CD4-positive, alpha-beta T cell treated with Interleukin-17A for 4 hours (primary cell): ENCODE results near the gene IQCM.

Experiments
- DNase-seq: peaks from one replicate; pipeline ENCODE4 v3.0.0-alpha.2; 2020; ENCODE audit warnings: mixed read lengths

The IQCM gene

GRCh38 chr4:149708513-149709130 lies 107.0 kb downstream of the IQCM start:
- DNase-seq: no peak

GRCh38 chr4:149707862-149708261 lies 107.8 kb downstream of the IQCM start:
- no peak for DNase-seq

DNA sequence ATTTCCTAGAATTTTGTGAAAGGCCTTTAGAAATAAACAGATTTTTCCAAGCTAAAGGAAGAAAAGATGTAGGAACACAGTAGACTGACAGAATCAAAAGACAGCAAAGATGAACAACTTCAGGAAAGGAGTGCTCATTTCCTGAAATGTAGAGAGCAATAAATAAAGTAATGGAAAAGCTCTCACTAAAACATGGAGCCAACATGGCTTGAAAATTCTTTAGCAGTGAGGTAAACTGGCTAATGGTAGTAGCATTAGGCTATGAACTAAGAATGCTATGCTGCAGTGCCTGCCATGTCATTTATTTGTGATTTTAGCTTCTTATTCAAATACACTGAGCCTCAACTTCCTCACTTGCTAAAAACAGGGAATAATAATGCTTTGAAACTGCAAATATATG lies 108.7 kb downstream of the IQCM start:
- no peak for DNase-seq

DNA sequence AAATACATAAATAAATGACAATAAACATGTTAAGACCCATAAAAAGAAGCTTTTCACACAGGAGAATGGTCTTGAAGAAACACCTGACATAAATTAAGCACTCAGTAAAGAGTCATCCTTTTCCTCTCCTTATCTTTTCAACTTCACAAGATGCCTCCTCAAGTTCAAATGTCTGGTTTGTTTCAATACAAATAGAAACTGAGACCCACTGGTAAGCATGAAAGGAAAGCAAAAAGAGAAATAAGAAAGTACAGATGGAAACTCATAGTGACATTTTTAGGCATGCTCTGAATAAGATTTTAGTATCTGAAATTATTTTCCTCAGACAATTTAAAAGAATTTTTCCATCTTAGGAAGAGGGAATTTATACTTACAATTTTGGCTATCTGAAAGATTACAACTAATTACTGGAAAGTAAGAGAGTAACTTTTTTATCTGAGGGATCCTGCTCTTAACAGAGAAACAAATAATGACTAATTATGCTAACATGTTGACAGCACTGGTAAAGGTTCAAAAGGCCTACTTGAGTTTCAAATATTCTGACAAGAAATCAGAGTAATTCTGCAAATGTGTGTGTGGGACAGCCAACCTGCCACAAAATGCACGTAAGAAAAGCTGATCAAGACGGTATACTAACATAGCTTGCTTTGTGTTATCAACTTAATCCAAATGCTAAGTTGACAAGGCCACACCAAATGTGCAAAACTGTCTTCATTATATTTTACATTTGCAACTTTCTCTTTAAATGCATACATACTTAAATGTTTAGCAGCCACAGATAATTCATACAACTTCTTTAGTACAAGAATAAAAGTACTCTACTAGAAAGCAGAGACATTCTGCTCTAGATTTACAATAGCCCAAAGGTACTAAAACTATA lies 113.0 kb downstream of the IQCM start:
- no peak for DNase-seq

DNA sequence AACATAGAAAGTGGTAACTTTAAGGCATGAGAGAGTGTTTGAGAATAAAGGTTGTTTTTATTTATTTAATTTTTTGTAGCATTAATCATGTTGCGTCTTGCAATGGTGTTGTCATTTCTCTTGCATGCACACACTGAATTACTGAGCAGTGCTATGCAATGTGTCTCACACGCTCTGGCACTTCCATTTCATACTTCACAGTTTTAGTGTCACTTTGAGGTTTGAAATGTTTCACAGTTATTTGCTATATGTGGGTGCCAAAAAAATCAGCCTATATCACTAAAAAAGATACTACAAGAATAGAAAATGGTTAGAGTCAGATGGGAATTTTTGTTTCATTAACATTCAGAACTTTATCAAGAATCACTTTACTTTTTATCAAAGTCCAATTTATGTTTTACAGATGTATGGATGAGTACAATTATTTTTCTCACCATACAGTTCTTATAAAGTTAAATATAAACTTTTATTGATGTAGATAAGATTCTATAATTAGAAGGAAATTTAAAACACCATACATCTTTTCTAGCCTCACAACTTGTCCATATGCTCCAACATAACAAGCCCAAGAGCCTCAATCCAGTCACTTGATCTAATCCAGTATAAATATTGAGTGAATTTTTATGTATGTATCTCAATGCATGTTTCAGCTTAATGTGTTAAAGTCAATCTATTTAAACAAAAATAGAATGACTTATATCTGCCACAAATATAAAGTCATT lies 114.0 kb downstream of the IQCM start:
- DNase-seq: no peak

DNA sequence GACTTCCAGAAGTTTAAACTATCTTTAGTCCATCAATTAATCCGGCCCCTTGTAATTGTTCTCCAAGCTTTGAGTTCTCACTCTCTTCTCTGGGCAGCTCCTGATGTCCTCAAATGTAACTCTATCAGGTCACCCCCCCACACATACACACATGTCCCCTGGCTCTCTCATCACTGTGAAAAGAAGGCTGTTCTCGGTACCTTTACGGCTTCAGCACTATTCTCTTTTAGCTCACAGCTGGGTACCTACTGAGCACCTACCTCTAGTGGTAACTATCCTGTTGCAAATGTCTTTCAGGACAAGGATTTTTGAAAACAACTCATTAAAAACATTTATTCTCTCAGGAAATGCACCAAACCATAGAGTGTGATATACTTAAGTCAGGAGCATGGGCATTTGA lies 115.4 kb downstream of the IQCM start:
- no peak for DNase-seq

DNA sequence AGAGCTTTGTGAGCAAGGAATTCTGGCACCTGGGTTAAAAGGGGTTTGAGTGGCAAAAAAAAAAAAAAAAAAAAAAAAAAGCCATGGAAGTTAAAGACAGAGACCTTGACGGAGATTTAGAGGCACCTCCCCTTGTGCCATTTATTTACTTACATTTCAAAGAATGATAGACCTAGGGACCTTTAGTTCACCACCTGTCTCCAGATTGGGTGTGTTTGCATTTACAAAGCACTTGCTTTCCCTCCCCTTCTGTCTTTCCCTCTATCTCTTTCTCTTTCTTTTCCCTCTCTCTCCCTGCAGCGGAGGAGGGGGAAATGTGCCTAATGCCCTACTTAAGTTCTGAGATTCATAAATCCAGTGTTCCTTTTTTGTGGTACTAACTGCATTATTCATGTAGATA lies 116.0 kb downstream of the IQCM start:
- DNase-seq: no peak

DNA sequence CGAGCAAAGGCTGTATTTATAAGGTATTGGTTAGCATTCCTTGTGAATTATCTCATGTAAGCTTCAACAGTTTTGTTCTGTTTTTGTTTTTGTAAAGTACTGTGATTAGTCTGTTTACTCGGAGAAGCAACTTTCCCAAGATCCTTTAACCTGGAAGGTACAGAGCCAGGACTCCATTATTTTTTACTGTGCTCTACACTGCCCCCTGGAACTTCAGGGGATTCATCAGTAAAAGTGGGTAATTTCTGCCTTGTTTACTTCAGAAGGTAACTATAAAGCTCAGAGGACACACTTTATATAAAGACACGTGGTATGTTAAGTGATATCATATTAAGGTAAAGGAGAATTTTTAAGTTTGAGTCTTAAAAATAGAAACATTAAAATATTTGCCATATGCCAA lies 124.9 kb downstream of the IQCM start:
- DNase-seq: no peak

GRCh38 chr4:149684516-149684915 lies 131.1 kb downstream of the IQCM start:
- DNase-seq: no peak

GRCh38 chr4:149676076-149676475 lies 139.6 kb downstream of the IQCM start:
- DNase-seq: no peak

DNA sequence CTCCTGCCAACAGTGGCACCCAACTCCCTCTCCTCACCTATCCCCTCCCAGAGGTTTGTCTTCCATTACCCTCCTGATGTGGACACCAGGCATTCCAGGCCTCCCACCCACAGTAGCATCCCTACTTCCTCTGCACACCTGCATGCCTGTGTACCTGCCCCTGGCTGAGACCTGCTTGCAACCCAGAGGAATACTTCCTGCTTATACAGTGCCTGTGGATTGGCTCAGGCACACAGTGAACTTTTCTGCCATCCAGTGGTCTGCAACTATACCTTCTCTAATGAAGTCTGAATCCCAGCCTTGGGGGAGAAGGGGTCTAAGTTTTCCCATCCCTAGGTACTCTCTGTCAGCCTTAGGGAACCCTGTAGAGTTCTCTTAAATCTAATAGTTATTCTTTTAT lies 169.9 kb downstream of the IQCM start:
- DNase-seq: no peak

DNA sequence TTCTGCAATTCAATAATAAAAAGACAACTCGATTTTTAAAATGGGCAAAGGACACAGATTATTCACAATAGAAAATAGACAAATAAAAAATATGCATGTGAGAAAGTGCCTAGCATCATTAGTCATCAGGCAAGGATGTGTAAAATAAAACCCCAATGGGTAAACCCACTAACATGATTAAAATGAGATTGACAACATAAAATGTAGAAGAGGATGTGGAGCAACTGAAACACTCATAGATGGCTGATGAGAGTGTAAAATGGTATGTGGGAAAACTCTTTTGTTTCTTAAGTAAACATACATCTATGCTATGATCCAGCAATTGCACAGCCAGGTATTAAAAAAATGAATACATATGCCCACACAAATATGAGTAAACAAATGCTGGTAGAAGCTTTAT lies 177.6 kb downstream of the IQCM start:
- no peak for DNase-seq

GRCh38 chr4:149634368-149634767 lies 181.3 kb downstream of the IQCM start:
- no peak for DNase-seq

GRCh38 chr4:149631629-149632028 lies 184.0 kb downstream of the IQCM start:
- no peak for DNase-seq

DNA sequence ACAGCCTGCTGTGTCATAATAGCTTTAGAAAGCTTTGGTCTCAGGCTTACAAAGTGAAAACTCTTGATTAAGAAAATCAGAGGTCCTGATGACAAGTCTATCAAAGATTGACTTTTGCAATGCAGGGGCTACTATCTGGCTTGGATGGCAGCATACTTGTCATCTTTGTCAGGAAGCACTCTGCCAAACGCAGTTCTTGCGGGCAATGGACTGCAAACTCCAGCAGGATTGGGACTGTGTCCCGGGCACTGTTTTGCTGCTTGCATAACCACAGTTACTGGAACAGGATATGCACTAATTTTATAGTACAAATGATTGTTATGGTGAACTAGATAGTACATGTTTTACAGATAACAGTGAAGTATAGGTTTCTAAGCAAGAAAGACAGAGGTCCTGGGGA lies 185.6 kb downstream of the IQCM start:
- no peak for DNase-seq

- no peak for DNase-seq
Observed at GRCh38 chr4:149605601-149606378, 209.9 kb downstream of the IQCM start.

DNA sequence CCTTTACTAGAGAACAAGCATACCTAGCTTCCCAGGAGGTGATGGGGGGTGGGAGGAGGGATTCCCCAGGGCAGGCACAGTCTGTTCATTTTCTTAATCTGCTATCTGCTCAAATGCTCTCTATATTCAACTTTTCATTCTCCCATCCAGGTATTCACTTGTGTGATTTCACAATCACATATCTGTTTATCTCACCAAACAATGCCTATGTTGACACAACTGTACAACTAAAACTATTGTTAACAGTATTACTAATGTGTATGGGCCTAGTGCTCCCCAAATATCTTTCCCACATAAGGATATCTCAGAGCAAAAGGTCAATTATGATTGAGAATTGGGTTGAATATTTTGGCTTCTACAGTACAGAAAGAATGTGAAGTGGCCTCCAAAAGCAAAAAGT lies 210.8 kb downstream of the IQCM start:
- DNase-seq: no peak

DNA sequence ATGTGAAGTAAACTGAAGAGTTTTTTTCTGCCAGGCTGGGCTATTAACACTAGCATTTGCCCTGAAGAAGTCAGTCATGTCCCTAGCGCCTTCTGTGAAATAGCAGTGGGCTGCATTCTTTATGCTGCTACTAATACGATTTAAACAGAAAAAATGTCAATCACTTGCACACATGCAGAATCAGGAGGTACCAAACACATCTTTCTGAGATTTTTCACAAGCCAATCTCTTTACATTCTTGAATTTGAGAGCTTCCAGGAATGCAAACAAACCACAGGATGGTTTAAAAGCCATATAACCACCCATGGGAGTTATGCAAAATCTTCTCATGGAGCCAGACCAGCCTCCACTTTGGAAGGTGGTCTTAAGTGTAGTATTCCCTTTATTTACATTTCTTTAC lies 220.1 kb downstream of the IQCM start:
- no peak for DNase-seq

DNA sequence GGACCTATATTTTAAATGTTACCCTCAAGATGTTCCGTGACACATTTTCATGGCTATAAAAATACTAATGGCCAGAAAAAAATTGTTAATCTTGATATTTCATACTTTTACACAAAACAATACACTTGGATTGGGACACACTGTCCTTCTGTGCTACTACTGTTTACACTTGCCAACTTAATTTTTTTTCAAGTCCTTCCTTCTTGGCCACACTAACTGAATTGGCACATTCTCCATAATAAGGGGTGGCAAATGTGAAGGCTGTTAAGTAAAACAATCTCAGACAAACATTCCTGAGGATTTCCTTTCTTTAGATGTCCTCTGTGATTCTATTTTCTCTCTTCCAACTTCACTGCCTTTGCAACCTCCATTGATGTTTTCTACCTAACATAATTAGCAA lies 225.8 kb downstream of the IQCM start:
- no peak for DNase-seq

DNA sequence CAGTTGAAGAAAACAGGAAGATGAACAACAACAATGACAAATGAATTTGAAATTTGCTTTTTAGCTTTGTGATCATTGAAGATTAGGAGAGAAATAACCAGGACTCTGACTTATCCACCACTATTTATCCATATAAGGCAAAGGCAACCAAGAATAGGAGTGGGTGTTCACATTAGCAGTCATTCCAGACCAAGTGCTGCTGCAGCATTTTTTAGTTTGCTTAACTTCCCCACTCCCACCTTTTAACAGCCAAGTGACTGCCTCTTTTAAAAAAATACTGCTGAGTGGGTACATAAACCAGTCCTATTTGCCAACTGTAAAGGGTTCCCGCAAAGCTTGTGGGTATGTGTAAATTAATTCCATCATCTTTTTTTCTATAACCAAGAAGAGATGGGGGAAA lies 230.9 kb downstream of the IQCM start:
- DNase-seq: no peak

DNA sequence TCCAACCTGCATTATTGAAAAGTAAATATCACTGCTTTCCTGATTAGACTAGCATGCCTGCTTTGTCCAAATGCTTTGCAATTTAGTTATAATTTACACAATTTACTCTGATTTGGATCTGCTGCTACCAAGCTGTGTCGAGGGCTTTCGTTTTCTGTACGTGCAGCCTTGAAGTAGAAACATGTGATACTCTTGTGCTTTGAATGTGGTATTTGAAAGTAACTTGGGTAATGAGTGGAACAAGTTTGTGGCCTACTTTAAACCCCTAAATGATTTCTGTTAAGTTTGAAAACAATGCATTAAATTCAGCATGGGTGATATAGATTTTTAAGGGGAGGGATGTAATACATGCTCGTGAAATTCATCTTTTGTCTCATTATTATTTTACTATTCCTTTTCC lies 240.7 kb downstream of the IQCM start:
- DNase-seq: no peak

DNA sequence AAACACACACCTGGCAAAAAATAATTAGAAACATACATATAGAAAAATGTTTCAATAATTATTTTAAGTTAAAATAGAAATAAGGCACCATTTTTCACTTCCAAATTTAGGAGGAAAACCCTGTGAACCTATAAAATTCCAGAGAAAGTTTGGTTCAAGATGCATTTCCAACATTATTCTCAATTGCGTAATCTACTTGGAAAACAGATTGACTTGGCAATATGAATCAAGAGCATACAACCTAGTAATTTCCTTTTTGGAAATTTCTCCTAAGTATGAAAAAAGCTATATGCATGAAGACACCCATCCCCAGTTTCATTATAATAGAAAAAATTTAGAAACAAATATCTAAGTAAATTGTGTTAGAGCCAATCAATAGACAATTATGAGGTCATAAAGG lies 242.9 kb downstream of the IQCM start:
- no peak for DNase-seq

- no peak for DNase-seq
Observed at GRCh38 chr4:149555799-149556198, 259.8 kb downstream of the IQCM start.
